ENCODE measurements around the gene CLNK.

CLNK gene

GRCh38 chr4:10466161-10466560, 218.4 kb downstream of the CLNK start:
- no peak for TF ChIP-seq CTCF (conservative IDR thresholded peaks at IDR 0.05)
- H3K27ac ChIP-seq = no peak overlapping the region

- no peak overlapping the region for H3K27ac ChIP-seq
- TF ChIP-seq CTCF (conservative IDR thresholded peaks at IDR 0.05) = no peak
These were observed 221.7 kb downstream of the CLNK start for GRCh38 chr4:10462876-10463275.

- TF ChIP-seq CTCF (conservative IDR thresholded peaks at IDR 0.05) = no peak
These were observed 222.6 kb downstream of the CLNK start for GRCh38 chr4:10461850-10462400.

GRCh38 chr4:10461091-10461849, 223.3 kb downstream of the CLNK start:
- H3K27ac ChIP-seq = peak overlapping the region; percentile 21; the same call in 1 of the 2 replicates
- TF ChIP-seq CTCF (conservative IDR thresholded peaks at IDR 0.05) = peak; percentile 97

More at GRCh38 chr4:10461850-10462400, 222.6 kb downstream of the CLNK start:
- peak overlapping the region; percentile 21; the same call in 1 of the 2 replicates for H3K27ac ChIP-seq

- no peak for TF ChIP-seq CTCF (conservative IDR thresholded peaks at IDR 0.05)
- no peak overlapping the region; the same call in 1 of the 2 replicates for H3K27ac ChIP-seq
These were observed 224.1 kb downstream of the CLNK start for GRCh38 chr4:10460313-10461047.

GRCh38 chr4:10459305-10459704, 225.3 kb downstream of the CLNK start:
- no peak overlapping the region for H3K27ac ChIP-seq
- TF ChIP-seq CTCF (conservative IDR thresholded peaks at IDR 0.05) = no peak

- H3K27ac ChIP-seq = no peak overlapping the region
- TF ChIP-seq CTCF (conservative IDR thresholded peaks at IDR 0.05) = no peak
These were observed 226.4 kb downstream of the CLNK start for GRCh38 chr4:10458177-10458576.

Data from VCaP (cell line).